Activated T-helper 9 cell treated with anti-CD3 and anti-CD28 coated beads, Interleukin-2, amount 50 U/mL, for 16 hours (primary cell): Measurements from ENCODE around the gene EFS.
A peak's percentile ranks its signal among the peaks of the same experiment; 100 is the strongest.

ENCODE experiments used
- DNase-seq: peaks from one replicate; pipeline ENCODE4 v3.0.0-alpha.2; 2020; ENCODE audit warnings: low read depth

EFS gene

GRCh38 chr14:23359167-23359626 is 5.8 kb downstream of the EFS start:
- DNase-seq = no peak

- DNase-seq = no peak
Measured at GRCh38 chr14:23358553-23359166, 6.3 kb downstream of the EFS start.

- no peak for DNase-seq
Measured at GRCh38 chr14:23358042-23358441, 6.9 kb downstream of the EFS start.

DNA sequence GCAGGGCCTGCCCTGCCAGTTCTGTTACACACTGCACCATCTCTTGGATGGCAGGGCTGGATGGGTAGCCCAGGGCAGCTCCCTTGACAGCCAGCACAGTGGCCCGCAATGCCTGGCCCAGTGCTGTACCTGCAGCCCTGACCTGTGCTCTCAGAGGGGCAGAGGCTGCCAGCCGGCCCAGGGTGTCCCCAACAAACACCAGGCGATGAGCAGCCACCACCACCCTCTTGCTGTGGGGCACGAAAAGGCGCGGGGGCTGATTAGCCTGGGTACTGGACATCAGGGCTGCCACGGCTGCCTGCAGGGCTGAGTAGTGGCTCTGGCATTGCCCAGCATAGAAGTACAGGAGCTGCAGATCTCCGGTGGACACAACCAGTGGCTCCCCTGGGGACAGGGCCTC is 7.7 kb downstream of the EFS start:
- DNase-seq = no peak

DNA sequence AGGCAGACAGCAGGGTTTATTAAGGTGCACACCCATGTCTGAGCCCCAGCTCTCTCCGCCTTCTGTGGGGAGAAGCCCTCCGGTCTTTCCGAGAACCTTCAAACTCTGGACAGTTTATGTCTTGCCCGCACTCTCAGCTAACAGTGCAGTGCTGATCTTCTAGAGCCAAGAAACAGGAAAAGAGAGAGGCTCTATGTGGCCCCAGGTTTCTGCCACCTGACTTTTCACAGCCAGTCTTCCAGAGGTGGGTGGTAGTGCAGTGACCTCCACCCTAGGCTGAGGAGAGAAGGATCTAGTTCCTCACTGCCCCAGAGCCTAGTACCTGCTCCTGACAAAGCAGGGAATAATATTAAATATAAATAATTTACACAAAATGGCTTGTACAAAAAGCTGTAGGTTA is 8.3 kb downstream of the EFS start:
- no peak for DNase-seq

- DNase-seq = no peak
Measured at GRCh38 chr14:23355871-23356435, 9.0 kb downstream of the EFS start.

- DNase-seq = no peak
Measured at GRCh38 chr14:23354990-23355389, 10.0 kb downstream of the EFS start.

DNA sequence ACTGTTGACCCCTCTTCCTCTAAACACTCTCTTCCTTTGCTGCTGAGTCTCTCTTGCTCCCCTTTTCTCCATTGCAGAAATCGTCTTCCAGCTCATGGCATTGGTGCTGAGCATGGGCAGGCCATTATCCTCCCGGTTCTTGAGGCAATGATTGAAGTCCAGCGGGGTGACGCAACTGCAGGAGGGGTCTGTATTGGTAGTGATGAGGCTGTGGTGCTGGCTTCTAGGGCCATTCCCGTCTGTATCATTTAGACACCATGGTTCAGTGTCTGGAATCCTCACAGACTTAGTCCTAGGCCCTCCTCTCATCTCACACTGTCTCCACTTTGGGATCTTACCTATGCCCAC is 11.6 kb downstream of the EFS start:
- no peak for DNase-seq

GRCh38 chr14:23352506-23353432 is 12.2 kb downstream of the EFS start, which contains the start of gene SLC22A17:
Gene SLC22A17 (minus strand): TSS chr14:23352887.
- peak; percentile 26 for DNase-seq

GRCh38 chr14:23351681-23352505 is 13.1 kb downstream of the EFS start:
- DNase-seq = no peak

- no peak for DNase-seq
Measured at GRCh38 chr14:23349156-23349845, 15.7 kb downstream of the EFS start.

- no peak for DNase-seq
Measured at GRCh38 chr14:23348297-23348655, 16.7 kb downstream of the EFS start.

DNA sequence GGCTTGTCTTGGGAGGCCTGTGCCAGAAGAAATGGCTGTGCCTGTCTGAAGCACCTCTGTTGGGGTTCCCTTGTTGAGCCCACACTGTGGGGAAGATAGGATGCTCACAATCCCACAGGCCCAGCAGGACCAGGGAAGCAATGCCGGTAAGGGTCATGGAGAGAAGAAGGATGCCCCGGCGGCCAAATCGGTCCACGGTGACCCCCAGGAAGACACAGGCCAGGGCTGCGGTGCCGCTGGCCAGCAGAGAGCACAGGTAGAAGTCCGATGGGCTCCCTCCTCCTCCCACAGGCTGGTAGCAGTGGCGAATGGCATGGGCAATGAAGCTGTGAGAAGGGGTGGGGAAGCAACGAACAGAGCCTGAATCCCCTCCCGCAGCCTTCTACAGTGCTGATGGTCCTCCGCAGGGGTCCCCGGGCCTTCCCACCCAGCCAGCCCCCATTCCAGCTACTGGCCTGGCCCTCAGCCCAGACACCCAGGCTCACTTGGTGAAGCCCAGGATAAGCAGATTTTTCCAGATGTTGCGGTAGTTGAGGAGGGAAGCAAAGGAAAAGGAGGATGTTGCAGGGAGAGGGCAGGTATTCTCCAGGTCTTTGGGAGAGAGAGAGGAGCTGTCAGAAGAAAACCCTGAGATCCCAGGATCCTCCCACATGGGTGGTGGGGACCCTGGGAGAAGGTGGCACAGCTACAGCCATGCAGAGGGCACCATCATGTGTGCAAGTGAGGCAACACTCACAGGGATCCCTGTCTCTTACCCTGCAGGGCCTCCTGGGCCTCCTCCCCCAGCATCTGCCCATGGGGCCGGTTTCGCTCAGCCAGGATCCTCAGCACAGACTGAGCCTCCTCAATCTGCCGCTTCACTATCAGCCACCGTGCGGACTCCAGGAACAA is 17.3 kb downstream of the EFS start:
- DNase-seq = no peak

DNA sequence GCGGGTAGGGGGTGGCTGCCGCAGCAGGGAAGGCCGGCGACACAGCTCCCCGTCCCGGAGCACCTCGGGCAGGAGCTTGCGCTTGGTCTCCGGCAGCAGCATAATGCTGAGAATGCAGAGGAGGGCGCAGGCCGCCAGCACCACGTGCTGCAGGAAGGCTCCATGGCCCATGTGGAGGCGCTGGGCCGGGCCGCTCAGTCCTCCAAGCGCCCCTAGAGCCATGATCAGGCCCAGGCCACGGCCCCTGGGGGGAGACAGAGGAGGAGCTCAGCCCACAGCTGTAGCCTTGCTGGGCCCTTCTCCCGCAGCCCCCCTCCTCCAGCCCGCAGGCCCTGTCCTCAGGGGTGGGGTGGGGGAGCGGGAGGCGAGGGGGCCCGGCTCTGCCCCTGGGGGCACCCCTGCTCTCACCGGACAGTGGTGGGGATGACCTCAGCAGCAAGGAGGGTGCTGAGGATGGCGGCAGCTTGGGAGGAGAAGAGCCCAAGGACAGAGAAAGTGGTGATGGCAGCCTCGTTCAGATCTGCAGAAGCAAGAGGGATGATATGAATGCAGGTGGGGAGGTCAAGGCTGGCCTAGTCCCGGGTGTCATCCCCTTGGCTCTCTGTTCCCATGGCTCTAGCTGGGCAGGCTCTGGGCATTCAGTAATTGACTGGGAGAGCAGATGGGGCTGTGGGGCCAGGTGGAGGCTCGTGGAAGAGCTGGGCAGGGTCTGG is 18.1 kb downstream of the EFS start:
- DNase-seq = no peak

GRCh38 chr14:23345987-23346692 is 18.8 kb downstream of the EFS start:
- DNase-seq = no peak

GRCh38 chr14:23344481-23344880 is 20.5 kb downstream of the EFS start:
- DNase-seq = no peak

GRCh38 chr14:23339506-23340268 is 25.3 kb downstream of the EFS start:
- no peak for DNase-seq

- DNase-seq = no peak
Measured at GRCh38 chr14:23335623-23336022, 29.3 kb downstream of the EFS start.
